ENCODE results near the gene EPN1. TPM values are rescaled to one million over a fixed set of nuclear protein-coding genes. Genes with fewer than 3 reads are reported as not detected.
A peak's percentile ranks its signal among the peaks of the same experiment; 100 is the strongest.

Gene EPN1
- total and polyA plus RNA-seq, 9 of the 15 experiments (the other 6 are each of a cell fraction or from before 2014, with no cell fraction given): 0.08 to 138 (median 12.7) TPM

DNA sequence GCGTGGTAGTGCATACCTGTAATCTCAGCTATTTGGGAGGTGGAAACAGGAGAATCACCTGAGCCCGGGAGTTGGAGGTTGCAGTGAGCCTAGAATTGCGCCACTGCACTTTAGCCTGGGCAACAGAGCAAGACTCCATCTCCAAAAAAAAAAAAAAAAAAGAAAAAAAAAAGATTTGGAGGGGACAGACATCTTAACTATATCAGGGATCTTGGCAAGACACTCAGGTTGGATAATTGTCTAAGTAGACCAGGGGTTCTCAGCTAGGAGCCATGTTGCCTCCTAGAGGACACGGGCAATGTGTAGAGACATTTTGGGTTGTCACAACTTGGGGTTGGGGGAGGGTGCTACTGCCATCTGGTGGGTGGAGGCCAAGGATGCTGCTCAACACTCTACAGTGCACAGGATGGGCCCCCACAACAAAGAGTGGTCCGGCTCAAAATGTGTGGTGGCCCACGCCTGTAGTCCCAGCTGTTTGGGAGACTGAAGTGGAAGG, 36.1 kb upstream of the EPN1 start (continued):
- TF ChIP-seq HDAC6 (IDR thresholded peaks at IDR 0.05; ENCODE audit: low read depth, low read length): no peak
- no peak for TF ChIP-seq CBX8 (IDR thresholded peaks at IDR 0.05; ENCODE audit: borderline replicate concordance, extremely low read depth, low read depth, low read length, poor library complexity, severe bottlenecking)
- no peak for TF ChIP-seq KDM5B (IDR thresholded peaks at IDR 0.05; ENCODE audit: insufficient replicate concordance, low read depth, low read length)
- no peak for TF ChIP-seq SAP30 (IDR thresholded peaks at IDR 0.05; ENCODE audit: borderline replicate concordance, insufficient read depth, low read depth, low read length, poor library complexity, severe bottlenecking)
- TF ChIP-seq BACH1 (tag; IDR thresholded peaks at IDR 0.05): no peak
- no peak for TF ChIP-seq LEF1 (IDR thresholded peaks at IDR 0.05)
- no peak for TF ChIP-seq THRAP3 (IDR thresholded peaks at IDR 0.05; ENCODE audit: borderline replicate concordance)
- no peak for TF ChIP-seq GABPB2 (CRISPR knock-in tag; conservative IDR thresholded peaks at IDR 0.05)
- TF ChIP-seq HCFC1 (IDR thresholded peaks at IDR 0.05; ENCODE audit: low read depth, low read length): peak; percentile 57
- peak; percentile 72 for TF ChIP-seq LCOR (CRISPR knock-in tag; IDR thresholded peaks at IDR 0.05)
- TF ChIP-seq ZNF512 (tag; IDR thresholded peaks at IDR 0.05): no peak
- TF ChIP-seq CTCFL (IDR thresholded peaks at IDR 0.05; ENCODE audit: borderline replicate concordance, insufficient read depth, low read depth, low read length, poor library complexity, severe bottlenecking): peak; percentile 39
- TF ChIP-seq RUNX1 (IDR thresholded peaks at IDR 0.05; ENCODE audit: low read depth): no peak
- TF ChIP-seq CHD4 (IDR thresholded peaks at IDR 0.05; ENCODE audit: insufficient read depth, insufficient replicate concordance, low read depth, low read length, poor library complexity, severe bottlenecking): no peak
- TF ChIP-seq MYC (IDR thresholded peaks at IDR 0.05; ENCODE audit: low read depth, low read length): peak; percentile 47; the same call in 1 of the 2 replicates
- no peak for TF ChIP-seq MYC (CRISPR knock-in tag; IDR thresholded peaks at IDR 0.05; ENCODE audit: borderline replicate concordance, low read depth)
- TF ChIP-seq NUFIP1 (IDR thresholded peaks at IDR 0.05; ENCODE audit: partially characterized antibody): no peak
- TF ChIP-seq SMARCE1 (IDR thresholded peaks at IDR 0.05): no peak
- no peak for TF ChIP-seq NR4A1 (CRISPR knock-in tag; IDR thresholded peaks at IDR 0.05)
- TF ChIP-seq NR4A1 (tag; IDR thresholded peaks at IDR 0.05): no peak
- no peak for TF ChIP-seq ZNF232 (CRISPR knock-in tag; IDR thresholded peaks at IDR 0.05)
- TF ChIP-seq BRD9 (IDR thresholded peaks at IDR 0.05; ENCODE audit: low read depth, partially characterized antibody): no peak
- TF ChIP-seq, protein P1, sequence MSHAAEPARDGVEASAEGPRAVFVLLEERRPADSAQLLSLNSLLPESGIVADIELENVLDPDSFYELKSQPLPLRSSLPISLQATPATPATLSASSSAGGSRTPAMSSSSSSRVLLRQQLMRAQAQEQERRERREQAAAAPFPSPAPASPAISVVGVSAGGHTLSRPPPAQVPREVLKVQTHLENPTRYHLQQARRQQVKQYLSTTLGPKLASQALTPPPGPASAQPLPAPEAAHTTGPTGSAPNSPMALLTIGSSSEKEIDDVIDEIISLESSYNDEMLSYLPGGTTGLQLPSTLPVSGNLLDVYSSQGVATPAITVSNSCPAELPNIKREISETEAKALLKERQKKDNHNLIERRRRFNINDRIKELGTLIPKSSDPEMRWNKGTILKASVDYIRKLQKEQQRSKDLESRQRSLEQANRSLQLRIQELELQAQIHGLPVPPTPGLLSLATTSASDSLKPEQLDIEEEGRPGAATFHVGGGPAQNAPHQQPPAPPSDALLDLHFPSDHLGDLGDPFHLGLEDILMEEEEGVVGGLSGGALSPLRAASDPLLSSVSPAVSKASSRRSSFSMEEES (CRISPR knock-in tag; IDR thresholded peaks at IDR 0.05): no peak
